ENCODE results near the gene MIER2.

DNA sequence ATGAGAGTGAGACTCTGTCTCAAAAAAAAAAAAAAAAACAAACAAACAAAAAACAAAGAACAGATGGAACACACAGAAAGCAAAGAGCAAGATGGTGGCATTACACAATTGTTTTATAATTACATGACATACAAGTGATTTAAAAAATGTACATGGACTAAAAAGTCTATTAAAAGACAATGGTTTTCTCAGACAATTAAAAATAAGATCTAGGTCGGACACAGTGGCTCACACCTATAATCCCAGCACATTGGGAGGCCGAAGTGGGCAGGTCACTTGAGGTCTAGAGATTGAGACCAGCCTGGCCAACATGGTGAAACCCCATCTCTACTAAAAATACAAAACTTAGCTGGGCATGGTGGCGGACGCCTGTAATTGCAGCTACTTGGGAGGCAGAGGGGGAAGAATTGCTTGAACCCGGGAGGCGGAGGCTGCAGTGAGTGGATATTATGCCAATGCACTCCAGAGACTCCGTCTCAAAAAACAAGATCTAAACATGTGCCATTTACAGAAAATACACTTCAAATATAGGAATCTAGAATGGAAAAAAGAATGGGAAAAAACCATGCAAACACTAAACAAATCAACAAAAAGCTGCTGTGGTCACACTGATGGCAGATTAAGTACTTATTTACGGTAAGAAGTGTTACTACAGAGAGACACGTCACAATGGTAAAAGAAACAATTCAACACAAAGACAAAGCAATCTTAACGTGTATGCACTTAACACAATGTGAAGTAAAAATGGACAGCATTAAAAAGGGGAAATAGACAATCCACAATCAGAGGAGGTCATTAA, 26.7 kb downstream of the MIER2 start:
- TF ChIP-seq, protein P1, sequence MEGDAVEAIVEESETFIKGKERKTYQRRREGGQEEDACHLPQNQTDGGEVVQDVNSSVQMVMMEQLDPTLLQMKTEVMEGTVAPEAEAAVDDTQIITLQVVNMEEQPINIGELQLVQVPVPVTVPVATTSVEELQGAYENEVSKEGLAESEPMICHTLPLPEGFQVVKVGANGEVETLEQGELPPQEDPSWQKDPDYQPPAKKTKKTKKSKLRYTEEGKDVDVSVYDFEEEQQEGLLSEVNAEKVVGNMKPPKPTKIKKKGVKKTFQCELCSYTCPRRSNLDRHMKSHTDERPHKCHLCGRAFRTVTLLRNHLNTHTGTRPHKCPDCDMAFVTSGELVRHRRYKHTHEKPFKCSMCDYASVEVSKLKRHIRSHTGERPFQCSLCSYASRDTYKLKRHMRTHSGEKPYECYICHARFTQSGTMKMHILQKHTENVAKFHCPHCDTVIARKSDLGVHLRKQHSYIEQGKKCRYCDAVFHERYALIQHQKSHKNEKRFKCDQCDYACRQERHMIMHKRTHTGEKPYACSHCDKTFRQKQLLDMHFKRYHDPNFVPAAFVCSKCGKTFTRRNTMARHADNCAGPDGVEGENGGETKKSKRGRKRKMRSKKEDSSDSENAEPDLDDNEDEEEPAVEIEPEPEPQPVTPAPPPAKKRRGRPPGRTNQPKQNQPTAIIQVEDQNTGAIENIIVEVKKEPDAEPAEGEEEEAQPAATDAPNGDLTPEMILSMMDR (conservative IDR thresholded peaks at IDR 0.05; ENCODE audit: low read depth, low read length): no peak
- TF ChIP-seq EZH2phosphoT487 (IDR thresholded peaks at IDR 0.05; ENCODE audit: borderline replicate concordance, low read length) (no peak), EZH2 (IDR thresholded peaks at IDR 0.05; ENCODE audit: low read length, unreplicated experiment) (no peak)
